PC-3 (cell line): ENCODE measurements around the gene SPRY4. TPM values are rescaled to one million over a fixed set of nuclear protein-coding genes. Genes with fewer than 3 reads are reported as not detected.
A peak's percentile ranks its signal among the peaks of the same experiment; 100 is the strongest.

Experiments used
- ATAC-seq: fragments of 200-7000 bp; cut with Tn5 transposase; 2 replicates; pipeline ENCODE4 v1.9.1; 2020; ENCODE audit warnings: mild to moderate bottlenecking, moderate library complexity
- BruUV-seq: library from RNA; stranded (reverse); fragments of 400-500 nt; replicated peaks from 2 replicates; lab custom pipeline; 2021; lab: Mats Ljungman, UMichigan
- CTCF ChIA-PET: fragments of 300-600 bp; sonication (Branson Sonifier 250); formaldehyde crosslinking; loops from one replicate; lab custom pipeline; 2022; ENCODE audit warnings: antibody characterized with exemption; lab: Charles Lee
- POLR2A ChIA-PET: fragments of 300-600 bp; sonication (Branson Sonifier 250); formaldehyde crosslinking; loops from one replicate; lab custom pipeline; 2022; ENCODE audit warnings: antibody characterized with exemption; ENCODE audit not compliant: unreplicated experiment; lab: Charles Lee
- DNase-seq: peaks from one replicate; pipeline ENCODE4 v3.0.0-alpha.2; 2015
- H2AFZ ChIP-seq: fragments of 300-600 bp; sonication (generic); 2 replicates; pipeline ENCODE4 v1.6.0; 2016; ENCODE audit warnings: antibody characterized with exemption, low read length
- H3F3A ChIP-seq: fragments of 300-600 bp; sonication (generic); one replicate; pipeline ENCODE4 v1.6.0; 2017; ENCODE audit warnings: antibody characterized with exemption, low read length, control low read depth, mild to moderate bottlenecking; ENCODE audit not compliant: unreplicated experiment
- H3K27ac ChIP-seq: fragments of 300-600 bp; sonication (generic); 2 replicates; pipeline ENCODE4 v1.5.1; 2016; ENCODE audit warnings: mild to moderate bottlenecking, low read length
- H3K27me3 ChIP-seq: fragments of 300-600 bp; sonication (generic); 2 replicates; pipeline ENCODE4 v1.6.1; 2016; ENCODE audit warnings: low read length, mixed read lengths
- H3K36me3 ChIP-seq: fragments of 300-600 bp; sonication (generic); 2 replicates; pipeline ENCODE4 v1.6.1; 2016; ENCODE audit warnings: low read depth, mixed run types, low read length, mixed read lengths
- H3K4me1 ChIP-seq: fragments of 300-600 bp; sonication (generic); 2 replicates; pipeline ENCODE4 v1.5.1; 2016; ENCODE audit warnings: low read length; ENCODE audit not compliant: insufficient read depth
- H3K4me2 ChIP-seq: fragments of 300-600 bp; sonication (generic); 2 replicates; pipeline ENCODE4 v1.6.0; 2016; ENCODE audit warnings: low read length
- H3K4me3 ChIP-seq: fragments of 300-600 bp; sonication (generic); 2 replicates; pipeline ENCODE4 v1.5.1; 2016; ENCODE audit warnings: mild to moderate bottlenecking, low read length, mixed read lengths
- H3K79me2 ChIP-seq: fragments of 300-600 bp; sonication (generic); 2 replicates; pipeline ENCODE4 v1.6.1; 2017; ENCODE audit warnings: low read length, mixed read lengths
- H3K9ac ChIP-seq: fragments of 300-600 bp; sonication (generic); 2 replicates; pipeline ENCODE4 v1.6.0; 2016; ENCODE audit warnings: mild to moderate bottlenecking, low read length
- H3K9me2 ChIP-seq: fragments of 300-600 bp; sonication (generic); replicated peaks from 2 replicates; pipeline ENCODE4 v1.6.1; 2016; ENCODE audit warnings: mixed run types, low read length, mixed read lengths
- H3K9me3 ChIP-seq: fragments of 300-600 bp; sonication (generic); 2 replicates; pipeline ENCODE4 v1.6.1; 2016; ENCODE audit warnings: low read length, mixed read lengths
- H4K20me1 ChIP-seq: fragments of 300-600 bp; sonication (generic); 2 replicates; pipeline ENCODE4 v1.6.1; 2016; ENCODE audit warnings: low read length, mixed read lengths
- EZH2 ChIP-seq: fragments of 300-600 bp; sonication (generic); IDR thresholded peaks from one replicate; pipeline ENCODE4 v1.6.1; 2017; ENCODE audit warnings: antibody characterized with exemption, mild to moderate bottlenecking, low read length; ENCODE audit not compliant: unreplicated experiment
- EZH2phosphoT487 ChIP-seq: fragments of 300-600 bp; sonication (generic); IDR thresholded peaks from 2 replicates; pipeline ENCODE4 v1.6.1; 2018; ENCODE audit warnings: mild to moderate bottlenecking, antibody characterized with exemption, low read length, borderline replicate concordance
- intact Hi-C: fragments of 100-400 bp; cut with micrococcal nuclease; formaldehyde crosslinking; loops from 2 replicates; pipeline ENCODE4 v1.9.0; 2023
- total RNA-seq: library from RNA; depleted of rRNA; stranded (reverse); fragments of >200 nt; gene quantifications from 2 replicates; pipeline ENCODE4 v1.2.3, GENCODE V29; 2014
- TF ChIP-seq, protein P1 (sequence below): fragments of 300-600 bp; sonication (generic); conservative IDR thresholded peaks from 2 replicates; pipeline ENCODE4 v1.5.1; 2017; ENCODE audit warnings: antibody characterized with exemption, low read depth, mild to moderate bottlenecking, low read length

The SPRY4 gene
- total RNA-seq, 1 experiment from 2014 or later: 38.4 TPM

GRCh38 chr5:142315096-142315900 is 9.5 kb downstream of the SPRY4 start:
- DNase-seq: no peak
- Histone ChIP-seq H3K27ac (no peak overlapping the region), H3K9me2 (no peaks in the 10 kb centered on the region), H3K4me2 (no peak overlapping the region), H3K9ac (no peak overlapping the region), H3K4me3 (no peak overlapping the region), H4K20me1 (peaks cover 74% of the 10 kb centered on the region), H3K9me3 (no peaks in the 10 kb centered on the region), H3K36me3 (peaks cover 37% of the 10 kb centered on the region), H3K4me1 (peaks cover 5% of the 10 kb centered on the region; the same call in 1 of the 2 replicates), H2AFZ (no peak overlapping the region), H3F3A (no peaks in the 10 kb centered on the region), H3K27me3 (no peaks in the 10 kb centered on the region), H3K79me2 (peaks cover 97% of the 10 kb centered on the region)
- TF ChIP-seq EZH2: no peak
- TF ChIP-seq, protein P1, sequence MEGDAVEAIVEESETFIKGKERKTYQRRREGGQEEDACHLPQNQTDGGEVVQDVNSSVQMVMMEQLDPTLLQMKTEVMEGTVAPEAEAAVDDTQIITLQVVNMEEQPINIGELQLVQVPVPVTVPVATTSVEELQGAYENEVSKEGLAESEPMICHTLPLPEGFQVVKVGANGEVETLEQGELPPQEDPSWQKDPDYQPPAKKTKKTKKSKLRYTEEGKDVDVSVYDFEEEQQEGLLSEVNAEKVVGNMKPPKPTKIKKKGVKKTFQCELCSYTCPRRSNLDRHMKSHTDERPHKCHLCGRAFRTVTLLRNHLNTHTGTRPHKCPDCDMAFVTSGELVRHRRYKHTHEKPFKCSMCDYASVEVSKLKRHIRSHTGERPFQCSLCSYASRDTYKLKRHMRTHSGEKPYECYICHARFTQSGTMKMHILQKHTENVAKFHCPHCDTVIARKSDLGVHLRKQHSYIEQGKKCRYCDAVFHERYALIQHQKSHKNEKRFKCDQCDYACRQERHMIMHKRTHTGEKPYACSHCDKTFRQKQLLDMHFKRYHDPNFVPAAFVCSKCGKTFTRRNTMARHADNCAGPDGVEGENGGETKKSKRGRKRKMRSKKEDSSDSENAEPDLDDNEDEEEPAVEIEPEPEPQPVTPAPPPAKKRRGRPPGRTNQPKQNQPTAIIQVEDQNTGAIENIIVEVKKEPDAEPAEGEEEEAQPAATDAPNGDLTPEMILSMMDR: no peak
- no peak for TF ChIP-seq EZH2phosphoT487
- ATAC-seq: 0 out of 2 replicates have a peak, but pooled peaks have one; percentile 2
- no TSS peak for BruUV-seq
- ChIA-PET POLR2A (no interaction called here), CTCF (no interaction called here)
- intact Hi-C loops: no loop called here

DNA sequence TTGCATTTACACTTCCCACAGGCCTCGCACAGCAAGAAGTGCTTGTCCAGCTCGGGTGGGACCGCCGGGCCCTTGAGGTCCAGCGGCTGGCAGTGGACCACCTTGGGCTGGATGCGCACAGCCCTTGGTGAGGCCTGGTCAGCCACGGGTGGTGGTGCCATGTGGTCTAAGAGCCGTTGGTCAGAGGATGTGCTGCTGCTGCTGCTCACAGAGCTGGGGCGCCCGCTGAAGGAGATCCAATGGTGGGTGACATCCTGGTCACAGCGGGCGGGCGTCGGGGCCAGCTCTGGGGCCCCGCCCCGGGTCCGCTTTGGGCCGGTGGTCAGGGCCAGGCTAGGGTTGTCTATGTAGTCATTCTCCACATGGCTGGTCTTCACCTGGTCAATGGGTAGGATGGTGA is 10.2 kb downstream of the SPRY4 start:
- ATAC-seq: peak; percentile 5
- POLR2A ChIA-PET: no interaction called here
- intact Hi-C loops: no loop called here
- BruUV-seq: no TSS peak
- Histone ChIP-seq H3K9me3 (no peaks in the 10 kb centered on the region), H3K36me3 (peaks cover 37% of the 10 kb centered on the region), H3K79me2 (peaks cover 90% of the 10 kb centered on the region), H3K4me3 (no peak overlapping the region), H3K4me2 (no peak overlapping the region), H3K4me1 (no peaks in the 10 kb centered on the region), H3F3A (no peaks in the 10 kb centered on the region), H2AFZ (no peak overlapping the region), H3K27me3 (no peaks in the 10 kb centered on the region), H4K20me1 (peaks cover 68% of the 10 kb centered on the region), H3K9ac (no peak overlapping the region), H3K9me2 (no peaks in the 10 kb centered on the region), H3K27ac (no peak overlapping the region)
- TF ChIP-seq EZH2 (no peak), EZH2phosphoT487 (no peak)
- TF ChIP-seq, protein P1: no peak
- DNase-seq: no peak
- CTCF ChIA-PET: no interaction called here

GRCh38 chr5:142314109-142314508 is 10.7 kb downstream of the SPRY4 start:
- Histone ChIP-seq H3K4me3 (no peak overlapping the region), H3K27me3 (no peaks in the 10 kb centered on the region), H3K79me2 (peaks cover 86% of the 10 kb centered on the region), H3K4me2 (no peak overlapping the region), H4K20me1 (peaks cover 63% of the 10 kb centered on the region), H3K27ac (no peak overlapping the region), H3K9me2 (no peaks in the 10 kb centered on the region), H3K4me1 (no peaks in the 10 kb centered on the region), H3K9me3 (no peaks in the 10 kb centered on the region), H3F3A (no peaks in the 10 kb centered on the region), H3K9ac (no peak overlapping the region), H3K36me3 (peaks cover 34% of the 10 kb centered on the region), H2AFZ (no peak overlapping the region)
- no TSS peak for BruUV-seq
- ChIA-PET POLR2A (interaction anchor here (0.6 kb wide), 1 partner anchor 159 kb away, joined by 9 read pairs; no protein-coding TSS in a partner anchor), CTCF (no interaction called here)
- intact Hi-C loops: no loop called here
- DNase-seq (no peak), ATAC-seq (no peak)
- TF ChIP-seq EZH2 (no peak), EZH2phosphoT487 (no peak)
- TF ChIP-seq, protein P1: no peak
